H1 (cell line): Measurements from ENCODE around the gene CRYBA4.

Source experiments
- SP2 ChIP-seq: IDR thresholded peaks from 2 replicates; pipeline ENCODE4 v1.6.1; 2012; ENCODE audit warnings: mild to moderate bottlenecking, low read length, inconsistent platforms
- TCF12 ChIP-seq: IDR thresholded peaks from 2 replicates; pipeline ENCODE4 v1.6.1; 2011; ENCODE audit warnings: low read depth, mild to moderate bottlenecking, low read length
- ZNF274 ChIP-seq: IDR thresholded peaks from 2 replicates; pipeline ENCODE4 v1.7.0; 2012; ENCODE audit warnings: low read length, borderline replicate concordance; ENCODE audit errors: extremely low read depth

GRCh38 chr22:26612652-26613051, 9.1 kb upstream of the CRYBA4 start:
- TF ChIP-seq SP2 (no peak), TCF12 (no peak), ZNF274 (no peak)
